Measurements from ENCODE around the gene CEBPG. TPM values are rescaled to one million over a fixed set of nuclear protein-coding genes. Genes with fewer than 3 reads are reported as not detected.

The CEBPG gene
- total RNA-seq, 1 experiment from 2014 or later, result 41.5 TPM

GRCh38 chr19:33394723-33395560, 21.4 kb downstream of the CEBPG start:
- CTCF ChIA-PET, result interaction anchor here (0.5 kb wide), 1 partner anchor 13 kb away, joined by 3 read pairs; no protein-coding TSS in a partner anchor
- intact Hi-C loops (cut with micrococcal nuclease; ENCODE audit: unreplicated experiment), result loop anchor here (5.0 kb wide), 1 partner anchor 158 kb away; no protein-coding TSS in a partner anchor
- no peak for DNase-seq (ENCODE audit: low read depth, low spot score)

GRCh38 chr19:33395561-33396550, 22.3 kb downstream of the CEBPG start:
- DNase-seq (ENCODE audit: low read depth, low spot score) (no peak), ATAC-seq (no peak)
- Histone ChIP-seq H3K9me3 (ENCODE audit: control insufficient read depth, insufficient read depth, low read depth, low read length) (no peaks in the 10 kb centered on the region), H3K27ac (ENCODE audit: low read length) (no peak overlapping the region), H3K36me3 (ENCODE audit: control insufficient read depth, insufficient read depth, low read length) (no peaks in the 10 kb centered on the region), H3K4me1 (ENCODE audit: control insufficient read depth, insufficient read depth, low read length) (peaks cover 45% of the 10 kb centered on the region), H3K27me3 (ENCODE audit: control insufficient read depth, insufficient read depth, low read length) (no peaks in the 10 kb centered on the region), H3K4me3 (ENCODE audit: low read depth in 2 of 2, low read length in 2 of 2) (no peak overlapping the region)
- no peak for TF ChIP-seq CTCF (IDR thresholded peaks at IDR 0.05)
- TF ChIP-seq REST (IDR thresholded peaks at IDR 0.05; ENCODE audit: insufficient read depth in 1 of 2, low read depth in 2 of 2, low read length in 1 of 2), result no peak
- no peak for TF ChIP-seq SIN3A (IDR thresholded peaks at IDR 0.05; ENCODE audit: borderline replicate concordance, insufficient read depth, low read depth, low read length)
- no peak for TF ChIP-seq TCF7L2 (IDR thresholded peaks at IDR 0.05; ENCODE audit: low read depth, low read length)
- no peak for TF ChIP-seq POLR2AphosphoS5 (IDR thresholded peaks at IDR 0.05; ENCODE audit: low read depth, low read length)
- in situ Hi-C loops (cut with HindIII; ENCODE audit: low pct_unique_long_range_greater_than_20kb, low sequenced_read_pairs), result no loop called here
- ChIA-PET POLR2A (no interaction called here), CTCF (interaction anchor here (0.6 to 1.3 kb wide), 2 partner anchors 13 to 151 kb away, joined by 4 to 6 read pairs; no protein-coding TSS in a partner anchor)
- intact Hi-C loops (cut with micrococcal nuclease; ENCODE audit: unreplicated experiment), result no loop called here
- BruUV-seq (replicated peaks), result no TSS peak

More at GRCh38 chr19:33394723-33395560, 21.4 kb downstream of the CEBPG start:
- TF ChIP-seq REST (IDR thresholded peaks at IDR 0.05; ENCODE audit: insufficient read depth in 1 of 2, low read depth in 2 of 2, low read length in 1 of 2) (no peak), TCF7L2 (IDR thresholded peaks at IDR 0.05; ENCODE audit: low read depth, low read length) (no peak)
- no TSS peak for BruUV-seq (replicated peaks)
- POLR2A ChIA-PET, result no interaction called here
- Histone ChIP-seq H3K9me3 (ENCODE audit: control insufficient read depth, insufficient read depth, low read depth, low read length) (no peaks in the 10 kb centered on the region), H3K27ac (ENCODE audit: low read length) (no peak overlapping the region), H3K27me3 (ENCODE audit: control insufficient read depth, insufficient read depth, low read length) (no peaks in the 10 kb centered on the region), H3K36me3 (ENCODE audit: control insufficient read depth, insufficient read depth, low read length) (no peaks in the 10 kb centered on the region), H3K4me3 (ENCODE audit: low read depth in 2 of 2, low read length in 2 of 2) (no peak overlapping the region), H3K4me1 (ENCODE audit: control insufficient read depth, insufficient read depth, low read length) (peaks cover 48% of the 10 kb centered on the region)
- in situ Hi-C loops (cut with HindIII; ENCODE audit: low pct_unique_long_range_greater_than_20kb, low sequenced_read_pairs), result no loop called here
- ATAC-seq, result no peak; the same call in 1 of the 2 replicates

All from Panc1 (cell line).